Umbilical cord (tissue), 2 donors: Measurements from ENCODE around the gene STX10. TPM values are rescaled to one million over a fixed set of nuclear protein-coding genes. Genes with fewer than 3 reads are reported as not detected.
"Not testable (repeated sequence)": the region's sequence is repeated elsewhere in the genome, so short reads cannot be mapped to it uniquely, and the experiment has no call there.

Experiments used
- DNase-seq: peaks from one replicate; pipeline ENCODE4 v3.0.0-alpha.2; 2015; ENCODE audit warnings: low spot score
- total RNA-seq: library from RNA; depleted of rRNA; stranded (reverse); fragments of >200 nt; gene quantifications from one replicate; pipeline ENCODE4 v1.2.3, GENCODE V29; 2014; ENCODE audit warnings: low replicate concordance; ENCODE audit not compliant: insufficient read depth

STX10 gene, protein sequence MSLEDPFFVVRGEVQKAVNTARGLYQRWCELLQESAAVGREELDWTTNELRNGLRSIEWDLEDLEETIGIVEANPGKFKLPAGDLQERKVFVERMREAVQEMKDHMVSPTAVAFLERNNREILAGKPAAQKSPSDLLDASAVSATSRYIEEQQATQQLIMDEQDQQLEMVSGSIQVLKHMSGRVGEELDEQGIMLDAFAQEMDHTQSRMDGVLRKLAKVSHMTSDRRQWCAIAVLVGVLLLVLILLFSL
- total RNA-seq: 63.8 TPM

DNA sequence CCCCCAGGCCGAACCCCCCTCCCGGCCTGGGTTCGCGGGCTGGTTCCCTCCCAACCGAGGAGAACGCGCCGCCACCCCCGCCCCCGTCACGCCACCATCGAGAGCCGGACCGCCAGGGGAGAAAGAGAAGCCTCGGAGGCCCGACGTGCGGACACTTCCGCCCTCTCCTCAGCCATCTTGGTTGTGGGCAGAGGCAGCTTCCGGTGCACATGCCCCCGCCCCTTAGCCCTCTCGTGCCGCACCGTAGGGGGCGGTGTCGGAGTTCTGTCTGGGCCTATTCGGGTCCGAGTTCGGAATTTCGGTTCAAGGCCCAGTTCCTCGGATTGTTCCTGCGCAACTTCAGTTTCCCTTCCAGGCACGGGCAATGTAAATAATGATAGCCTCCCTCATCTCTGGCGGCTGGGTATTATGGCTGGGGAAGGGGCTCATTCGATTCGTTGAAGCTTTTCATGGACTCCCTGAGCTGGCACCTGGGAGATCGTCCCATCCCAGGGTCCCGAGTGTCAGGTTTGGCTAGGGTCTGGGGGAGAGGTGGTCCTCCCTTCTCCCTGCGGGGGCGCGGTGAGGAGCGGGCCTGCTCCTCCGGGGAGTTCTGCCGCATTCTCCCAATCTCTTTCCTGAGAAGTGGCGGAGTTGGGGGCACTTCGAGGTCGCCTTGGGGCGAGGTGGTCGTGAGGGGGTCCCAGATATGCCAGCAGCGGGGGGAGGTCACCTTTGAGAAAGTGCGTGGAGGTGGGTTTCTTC is at the start of gene STX10, which contains the start of gene IER2:
STX10 (minus strand) TSS at position 189 of the 744 bp plus-strand sequence. CDS start 202 bp downstream, outside the sequence.
IER2 (plus strand) TSS at position 225 of the 744 bp plus-strand sequence. CDS start 2,776 bp downstream, outside the sequence.
- peak; percentile 98 for DNase-seq

DNA sequence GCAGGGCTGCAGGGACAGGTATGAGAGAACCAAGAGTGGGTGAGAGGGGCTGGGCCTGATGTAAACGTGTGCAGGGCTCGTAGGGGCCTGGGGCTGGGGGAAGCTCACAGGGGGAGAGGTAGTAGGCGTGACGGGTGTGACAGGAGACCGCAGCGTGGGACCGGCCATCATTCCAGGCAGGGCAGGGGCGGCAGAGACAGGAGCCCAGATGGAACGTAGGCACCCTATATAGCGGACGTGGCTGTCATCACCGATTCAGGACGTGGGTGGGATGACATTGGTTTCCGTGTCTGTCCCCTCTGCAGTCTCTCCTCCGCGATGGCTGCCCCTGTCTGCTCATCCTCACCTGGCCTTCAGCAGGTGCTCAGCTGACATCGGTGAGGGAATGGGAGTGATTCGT is 48.5 kb upstream of the STX10 start:
- no peak for DNase-seq

DNA sequence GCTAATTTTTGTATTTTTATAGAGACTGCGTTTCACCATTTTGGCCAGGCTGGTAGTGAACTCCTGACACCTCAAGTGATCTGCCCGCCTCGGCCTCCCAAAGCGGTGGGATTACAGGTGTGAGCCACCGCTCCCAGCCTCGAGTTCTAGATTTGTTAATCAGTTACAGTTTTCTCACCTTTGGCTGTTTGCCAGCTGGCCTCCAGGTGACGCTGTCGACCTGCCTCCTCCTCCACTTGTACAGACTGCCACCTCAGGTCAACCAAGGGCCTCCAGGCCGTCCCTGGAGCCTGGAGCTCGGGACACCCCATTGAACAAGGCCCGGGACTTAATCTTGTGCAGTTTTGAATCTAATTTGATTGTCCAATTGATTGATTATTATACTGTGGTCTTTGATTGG is 45.5 kb upstream of the STX10 start:
- DNase-seq: no peak

DNA sequence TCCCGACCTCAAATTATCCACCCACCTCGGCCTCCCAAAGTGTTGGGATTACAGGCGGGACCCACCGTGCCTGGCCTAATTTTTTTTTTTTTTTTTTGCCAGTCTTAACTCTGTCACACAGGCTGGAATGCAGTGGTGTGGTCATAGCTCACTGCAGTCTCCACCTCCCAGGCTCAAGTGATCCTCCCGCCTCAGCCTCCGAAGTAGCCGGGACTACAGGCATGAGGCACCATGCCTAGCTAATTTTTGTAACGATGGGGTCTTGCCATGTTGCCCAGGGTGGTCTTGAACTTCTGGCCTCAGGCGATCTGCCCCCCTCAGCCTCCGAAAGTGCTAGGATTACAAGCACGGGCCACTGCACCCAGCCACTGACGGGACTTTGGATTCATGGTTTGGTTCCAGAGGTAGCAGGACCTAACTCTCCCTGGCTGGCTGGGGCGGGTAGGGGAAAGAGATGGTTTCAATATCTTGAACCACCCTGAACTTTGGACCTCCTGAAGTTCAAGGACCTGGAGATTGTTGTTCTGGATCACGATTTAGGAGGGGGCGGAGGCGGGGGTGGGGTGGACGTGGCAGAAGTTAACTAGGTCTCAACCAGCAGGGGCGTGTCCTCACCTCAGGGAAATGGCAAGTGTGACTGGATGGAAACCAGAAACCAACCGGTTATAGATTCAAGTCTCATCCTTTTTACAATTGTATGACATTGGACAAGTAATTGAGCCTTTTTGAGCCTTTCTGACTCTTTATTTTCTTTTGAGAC is 40.8 kb upstream of the STX10 start:
- no peak for DNase-seq

DNA sequence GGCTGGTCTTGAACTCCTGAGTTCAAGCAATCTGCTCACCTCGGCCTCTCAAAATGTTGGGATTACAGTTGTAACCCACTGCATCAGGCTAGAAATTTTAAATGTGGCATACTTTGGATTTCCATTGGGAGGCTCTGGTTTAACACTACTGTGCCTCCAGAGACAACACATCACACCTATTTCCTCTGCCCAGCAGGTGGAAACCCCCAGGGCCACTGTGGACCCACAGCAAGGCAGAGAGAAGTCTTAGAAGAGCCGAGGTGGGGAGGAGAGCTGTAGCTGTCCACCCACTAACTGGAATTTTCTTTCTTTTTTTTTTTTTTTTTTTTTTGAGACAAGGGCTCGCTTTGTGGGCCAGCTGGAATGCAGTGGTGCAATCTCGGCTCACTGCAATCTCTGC is 39.4 kb upstream of the STX10 start:
- no peak for DNase-seq

DNA sequence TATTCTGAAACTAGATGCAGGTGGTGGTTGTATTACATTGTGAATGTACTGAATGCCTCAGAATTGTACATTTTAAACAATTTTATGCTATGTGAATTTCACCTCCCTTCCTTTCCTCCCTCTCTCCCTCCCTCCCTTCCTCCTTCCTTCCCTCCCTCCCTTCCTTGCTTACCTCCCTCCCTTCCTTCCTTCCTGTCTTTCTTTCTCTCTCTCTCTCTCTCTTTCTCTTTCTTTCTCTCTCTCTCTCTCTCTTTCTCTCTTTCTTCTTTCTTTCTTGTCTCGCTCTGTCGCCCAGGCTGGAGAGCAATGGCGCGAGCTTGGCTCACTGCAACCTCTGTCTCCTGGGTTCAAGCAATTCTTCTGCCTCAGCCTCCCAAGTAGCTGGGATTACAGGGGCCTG is 37.2 kb upstream of the STX10 start:
- DNase-seq: no peak

DNA sequence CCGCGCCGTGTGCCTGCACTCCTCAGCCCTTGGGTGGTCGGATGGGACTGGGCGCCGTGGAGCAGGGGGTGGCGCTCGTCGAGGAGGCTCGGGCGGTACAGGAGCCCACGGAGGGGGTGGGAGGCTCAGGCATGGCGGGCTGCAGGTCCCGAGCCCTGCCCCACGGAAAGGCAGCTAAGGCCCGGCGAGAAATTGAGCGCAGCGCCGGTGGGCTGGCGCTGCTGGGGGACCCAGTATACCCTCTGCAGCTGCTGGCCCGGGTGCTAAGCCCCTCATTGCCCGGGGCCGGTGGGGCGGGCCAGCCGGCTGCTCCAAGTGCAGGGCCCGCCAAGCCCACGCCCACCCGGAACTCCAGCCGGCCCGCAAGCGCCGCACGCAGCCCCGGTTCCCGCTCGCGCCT is 36.5 kb upstream of the STX10 start:
- not testable (repeated sequence) for DNase-seq

DNA sequence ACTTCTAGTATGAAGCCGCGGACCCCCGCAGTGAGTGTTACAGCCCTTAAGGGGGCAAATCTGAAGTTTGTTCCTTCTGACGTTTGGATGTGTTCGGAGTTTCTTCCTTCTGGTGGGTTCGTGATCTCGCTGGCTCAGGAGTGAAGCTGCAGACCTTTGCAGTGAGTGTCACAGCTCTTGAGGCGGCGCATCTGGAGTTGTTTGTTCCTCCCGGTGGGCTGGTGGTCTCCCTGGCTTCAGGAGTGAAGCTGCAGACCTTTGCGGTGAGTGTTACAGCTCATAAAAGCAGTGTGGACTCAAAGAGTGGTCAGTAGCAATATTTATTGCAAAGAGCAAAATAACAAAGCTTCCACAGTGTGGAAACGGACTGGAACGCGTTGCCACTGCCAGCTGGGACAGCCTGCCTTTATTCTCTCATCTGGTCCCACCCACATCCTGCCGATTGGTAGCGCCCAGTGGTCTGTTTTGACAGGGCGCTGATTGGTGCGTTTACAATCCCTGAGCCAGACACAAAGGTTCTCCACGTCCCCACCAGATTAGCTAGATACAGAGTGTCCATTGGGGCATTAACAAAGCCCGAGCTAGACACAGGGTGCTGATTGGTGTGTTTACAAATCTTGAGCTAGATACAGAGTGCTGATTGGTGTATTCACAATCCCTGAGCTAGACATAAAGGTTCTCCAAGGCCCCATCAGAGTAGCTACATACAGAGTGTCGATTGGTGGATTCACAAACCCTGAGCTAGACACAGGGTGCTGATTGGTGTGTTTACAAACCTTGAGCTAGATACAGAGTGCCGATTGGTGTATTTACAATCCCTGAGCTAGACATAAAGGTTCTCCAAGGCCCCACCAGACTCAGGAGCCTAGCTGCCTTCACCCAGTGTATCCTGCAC is 35.8 kb upstream of the STX10 start:
- not testable (repeated sequence) for DNase-seq

DNA sequence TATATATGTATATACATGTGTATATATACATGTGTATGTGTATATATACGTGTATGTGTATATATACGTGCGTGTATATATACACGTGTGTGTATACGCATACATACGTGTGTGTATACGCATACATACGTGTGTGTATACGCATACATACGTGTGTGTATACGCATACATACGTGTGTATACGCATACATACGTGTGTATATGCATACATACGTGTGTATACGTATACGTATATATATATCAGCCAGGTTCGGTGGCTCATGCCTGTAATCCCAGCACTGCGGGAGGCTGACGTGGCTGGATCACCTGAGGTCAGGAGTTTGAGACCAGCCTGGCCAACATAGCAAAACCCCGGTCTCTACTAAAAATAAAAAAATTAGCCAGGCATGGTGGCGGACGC is 34.8 kb upstream of the STX10 start:
- not testable (repeated sequence) for DNase-seq

DNA sequence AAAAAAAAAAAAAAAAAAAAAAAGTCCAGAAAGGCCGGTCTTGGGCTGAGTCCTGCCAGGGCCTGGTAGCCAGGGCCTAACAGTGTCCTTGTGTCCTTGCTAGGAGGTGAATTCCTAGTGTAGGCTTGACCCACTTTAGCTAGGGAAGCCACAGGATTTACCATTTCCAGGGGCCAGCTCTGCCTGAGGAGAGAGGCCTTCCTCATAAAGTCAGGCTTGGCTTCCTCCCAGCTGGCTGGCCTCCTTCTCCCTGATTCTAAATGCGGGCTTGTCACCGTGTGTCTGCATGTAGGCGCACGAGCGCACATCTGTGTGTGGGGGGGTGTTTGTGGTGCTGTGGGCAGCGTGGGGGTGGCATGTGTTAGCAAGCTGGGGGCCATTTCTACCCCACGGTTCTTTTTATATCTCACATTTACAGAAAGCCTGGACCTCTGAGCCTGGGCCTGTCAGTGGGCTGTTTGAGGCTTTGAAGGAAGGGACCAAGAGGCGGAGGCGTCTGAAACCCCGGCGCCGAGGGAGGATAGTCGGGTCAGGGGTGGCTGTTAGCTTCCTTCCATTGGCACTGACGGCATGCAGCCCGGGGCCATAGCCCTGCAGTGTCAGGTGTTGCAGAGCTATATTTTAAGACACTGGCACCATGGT is 31.7 kb upstream of the STX10 start:
- peak; percentile 92 for DNase-seq

DNA sequence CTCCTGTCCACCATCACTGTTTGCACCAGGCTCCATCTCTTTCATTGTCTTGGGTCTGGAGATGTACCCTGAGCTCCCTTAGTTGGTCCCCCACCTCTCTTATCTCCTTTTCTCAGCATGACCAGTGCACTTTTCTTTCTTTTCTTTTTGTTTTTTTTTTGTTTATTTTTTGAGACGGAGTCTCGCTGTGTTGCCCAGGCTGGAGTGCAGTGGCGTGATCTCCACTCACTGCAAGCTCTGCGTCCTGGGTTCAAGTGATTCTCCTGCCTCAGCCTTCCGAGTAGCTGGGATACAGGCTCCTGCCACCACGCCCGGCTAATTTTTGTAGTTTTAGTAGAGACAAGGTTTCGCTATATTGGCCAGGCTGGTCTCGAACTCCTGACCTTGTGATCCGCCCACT is 28.1 kb upstream of the STX10 start:
- not testable (repeated sequence) for DNase-seq

DNA sequence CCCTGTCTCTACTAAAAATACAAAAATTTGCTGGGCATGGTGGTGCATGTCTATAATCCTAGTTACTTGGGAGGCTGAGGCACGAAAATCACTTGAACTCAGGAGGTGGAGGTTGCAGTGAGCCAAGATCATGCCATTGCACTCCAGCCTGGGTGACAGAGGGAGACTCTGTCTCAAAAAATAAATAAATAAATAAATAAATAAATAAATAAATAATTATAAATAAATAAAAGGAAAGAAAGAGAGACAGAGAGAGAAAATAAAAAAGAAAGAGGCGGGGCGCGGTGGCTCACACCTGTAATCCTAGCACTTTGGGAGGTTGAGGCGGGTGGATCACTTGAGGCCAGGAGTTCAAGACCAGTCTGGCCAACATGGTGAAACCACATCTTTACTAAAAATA is 27.4 kb upstream of the STX10 start:
- DNase-seq: not testable (repeated sequence)

DNA sequence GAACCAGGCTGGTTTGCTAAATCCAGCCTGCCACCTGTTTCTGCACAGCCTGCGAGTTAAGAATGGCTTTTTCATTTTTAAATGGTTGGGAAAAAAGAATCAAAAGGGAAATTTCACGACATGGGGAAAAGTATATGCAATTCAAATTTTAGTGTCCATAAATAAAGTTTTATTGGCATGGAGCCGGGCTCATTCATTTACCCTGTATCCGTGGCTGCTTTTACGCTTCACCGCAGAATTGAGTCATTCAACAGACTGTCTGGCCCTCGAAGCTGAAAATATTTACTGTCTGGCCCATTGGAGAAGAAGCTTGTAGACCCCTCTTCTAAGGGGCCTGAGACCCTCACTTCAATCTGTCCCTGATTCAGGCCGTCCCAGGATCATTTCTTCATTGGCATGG is 26.2 kb upstream of the STX10 start:
- DNase-seq: no peak

DNA sequence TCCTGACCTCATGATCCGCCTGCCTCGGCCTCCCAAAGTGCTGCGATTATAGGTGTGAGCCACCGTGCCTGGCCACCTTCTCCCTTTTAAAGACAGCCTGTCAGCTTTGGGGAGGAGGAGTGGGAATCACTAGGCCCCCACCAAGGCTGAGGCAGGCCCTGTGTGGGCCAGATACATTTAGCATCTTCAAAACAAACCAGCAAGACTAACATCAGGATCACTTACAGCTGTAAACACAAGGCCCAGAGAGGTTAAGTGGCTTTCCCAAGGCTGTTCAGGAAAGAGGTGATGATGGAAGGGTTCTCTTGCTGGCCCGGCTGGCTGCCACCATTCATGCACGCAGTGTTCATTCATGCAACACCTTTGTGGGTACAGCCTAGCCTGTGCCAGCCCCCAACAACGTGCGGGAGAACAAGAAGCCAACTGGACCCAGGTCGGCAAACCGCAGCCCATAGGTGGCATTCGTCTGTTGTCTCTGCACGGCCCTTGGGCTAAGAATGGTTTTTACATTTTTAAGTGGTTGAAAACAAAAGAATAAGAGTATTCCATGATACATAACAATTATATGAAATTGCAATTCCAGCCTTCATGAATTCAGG is 23.1 kb upstream of the STX10 start:
- DNase-seq: no peak

DNA sequence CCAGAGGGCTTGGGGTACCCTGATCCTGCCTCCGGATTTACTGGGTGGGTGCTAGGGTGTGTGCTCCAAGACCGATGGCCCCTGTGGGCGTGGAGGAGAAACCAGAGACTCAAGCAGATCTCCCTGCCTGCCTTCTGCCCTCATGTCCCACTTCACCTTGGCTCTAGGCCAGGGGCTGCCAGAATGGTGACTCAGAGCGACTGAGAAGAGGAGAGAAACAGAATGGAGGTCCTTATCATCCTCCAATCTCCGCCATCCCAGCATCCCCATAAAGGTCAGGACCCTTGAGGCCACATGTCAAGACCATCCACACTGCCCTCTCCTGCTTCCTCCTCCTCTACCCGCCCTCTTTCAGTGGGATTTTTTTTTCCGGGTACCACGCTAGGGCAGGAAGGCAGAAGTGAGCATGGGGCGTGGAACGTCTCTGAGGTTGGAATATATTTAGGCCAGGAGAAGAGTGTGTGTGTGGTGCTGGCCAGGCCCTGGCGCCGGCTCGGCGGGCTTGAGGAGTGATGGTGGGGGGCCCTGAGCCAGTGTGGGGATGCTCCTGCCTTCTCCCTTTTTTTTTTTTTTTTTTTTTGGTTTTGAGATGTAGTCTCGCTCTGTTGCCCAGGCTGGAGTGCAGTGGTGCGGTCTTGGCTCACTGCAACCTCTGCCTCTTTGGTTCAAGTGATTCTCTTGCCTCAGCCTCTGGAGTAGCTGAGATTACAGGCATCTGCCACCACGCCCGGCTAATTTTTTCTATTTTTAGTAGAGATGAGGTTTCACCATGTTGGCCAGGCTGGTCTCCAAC is 22.4 kb upstream of the STX10 start:
- DNase-seq: peak; percentile 90

DNA sequence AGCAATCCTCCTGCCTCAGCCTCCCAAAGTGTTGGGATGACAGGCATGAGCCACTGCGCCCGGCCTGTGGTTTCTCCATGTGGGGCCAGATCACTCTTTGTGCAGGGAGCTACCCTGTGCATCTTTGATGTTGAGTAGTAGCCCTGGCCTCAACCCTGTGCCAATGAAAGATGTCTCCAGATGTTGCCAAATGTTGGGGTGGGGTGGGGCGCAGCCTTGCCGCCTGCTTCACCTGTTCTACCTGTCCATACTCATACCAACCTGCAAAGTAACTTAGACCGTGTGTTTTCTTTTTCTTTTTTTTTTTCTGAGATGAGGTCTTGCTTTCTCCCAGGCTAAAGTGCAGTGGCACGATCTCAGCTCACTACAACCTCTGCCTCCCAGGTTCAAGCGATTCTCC is 21.0 kb upstream of the STX10 start:
- no peak for DNase-seq

DNA sequence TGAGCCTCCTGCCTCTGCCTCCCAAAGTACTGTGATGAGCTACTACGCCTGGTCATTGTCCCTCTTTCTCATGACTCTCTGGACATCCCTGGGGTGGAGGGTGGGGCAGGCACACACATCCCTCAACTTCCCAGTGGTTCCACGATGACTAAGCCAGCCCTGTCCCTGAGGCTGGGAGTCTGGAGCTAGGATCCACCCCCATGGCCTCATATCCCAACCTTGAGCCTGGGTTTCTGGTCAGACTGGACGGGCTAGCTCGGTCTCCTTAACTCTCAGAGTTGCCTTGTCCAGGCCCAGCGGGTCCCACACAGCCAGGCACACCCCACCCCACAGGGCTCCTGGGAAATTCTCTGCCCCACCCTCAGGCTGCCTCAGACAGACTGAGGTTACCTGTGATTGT is 19.6 kb upstream of the STX10 start:
- DNase-seq: no peak

DNA sequence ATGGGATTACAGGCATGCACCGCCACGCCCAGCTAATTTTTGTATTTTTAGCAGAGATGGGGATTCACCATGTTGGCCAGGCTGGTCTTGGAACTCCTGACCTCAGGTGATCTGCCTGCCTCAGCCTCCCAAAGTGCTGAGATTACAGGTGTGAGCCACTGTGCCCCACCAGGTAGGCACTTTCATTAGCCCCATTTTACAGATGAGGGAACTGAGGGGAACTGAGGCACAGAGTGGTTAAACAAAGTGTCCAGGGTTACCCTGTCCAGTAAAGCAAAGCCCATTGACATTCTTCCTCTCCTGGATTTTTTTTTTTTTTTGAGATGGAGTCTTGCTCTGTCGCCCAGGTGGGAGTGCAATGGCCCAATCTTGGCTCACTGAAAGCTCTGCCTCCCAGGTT is 16.0 kb upstream of the STX10 start:
- DNase-seq: not testable (repeated sequence)

DNA sequence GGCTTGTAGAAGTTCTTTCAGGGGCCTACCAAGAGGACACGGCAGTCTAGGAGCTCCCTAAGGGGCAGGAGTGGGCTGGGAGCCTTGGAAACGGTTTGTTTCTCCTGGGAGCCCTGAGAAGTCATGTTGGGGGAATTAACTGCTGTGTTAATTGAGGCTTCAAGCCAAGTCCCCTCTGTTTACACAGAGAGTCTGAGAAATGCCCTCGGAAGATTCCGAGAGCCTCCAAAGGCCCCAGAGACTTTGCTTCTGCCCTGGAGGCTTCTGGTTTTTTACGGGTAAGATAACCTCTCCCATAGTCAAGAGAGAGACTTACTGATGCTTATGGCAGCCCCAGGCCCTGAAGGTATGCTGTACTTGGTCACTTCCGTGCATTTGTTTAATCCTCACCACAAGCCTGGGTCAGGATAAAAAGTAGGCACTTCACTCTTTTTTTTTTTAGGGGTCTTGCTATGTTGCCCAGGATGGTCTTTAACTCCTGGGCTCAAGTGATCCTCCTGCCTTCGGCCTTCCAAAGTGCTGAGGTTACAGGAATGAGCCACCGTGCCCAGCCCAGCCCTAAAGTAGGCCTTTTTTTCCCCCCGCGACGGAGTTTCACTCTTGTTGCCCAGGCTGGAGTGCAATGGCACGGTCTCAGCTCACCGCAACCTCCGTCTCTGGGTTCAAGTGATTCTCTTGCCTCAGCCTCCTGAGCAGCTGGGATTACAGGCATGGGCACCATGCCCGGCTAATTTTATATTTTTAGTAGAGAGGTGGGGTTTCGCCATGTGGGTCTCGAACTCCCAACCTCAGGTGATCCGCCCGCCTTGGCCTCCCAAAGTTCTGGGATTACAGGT is 15.2 kb upstream of the STX10 start:
- no peak for DNase-seq
